ENCODE measurements around the gene NETO2.
"Not testable (repeated sequence)": the region's sequence is repeated elsewhere in the genome, so short reads cannot be mapped to it uniquely, and the experiment has no call there.

NETO2 gene

DNA sequence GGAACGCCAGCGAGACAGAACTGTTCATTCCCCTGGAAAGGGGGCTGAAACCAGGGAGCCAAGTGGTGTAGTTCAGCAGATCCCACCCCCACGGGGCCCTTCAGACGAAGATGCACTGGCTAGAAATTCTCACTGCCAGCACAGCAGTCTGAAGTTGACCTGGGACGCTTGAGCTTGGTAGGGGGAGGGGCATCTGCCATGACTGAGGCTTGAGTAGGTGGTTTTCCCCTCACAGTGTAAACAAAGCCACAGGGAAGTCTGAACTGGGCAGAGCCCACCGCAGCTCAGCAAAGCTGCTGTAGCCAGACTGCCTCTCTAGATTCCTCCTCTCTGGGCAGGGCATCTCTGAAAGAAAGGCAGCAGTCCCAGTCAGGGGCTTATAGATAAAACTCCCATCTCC is 46.6 kb downstream of the NETO2 start:
- DNase-seq; H3K27ac ChIP-seq (ENCODE audit: insufficient read depth, low read length, poor library complexity, severe bottlenecking); H3K36me3 ChIP-seq (ENCODE audit: control insufficient read depth, insufficient read depth, low read length); H3K27me3 ChIP-seq (replicated peaks; ENCODE audit: control insufficient read depth, insufficient read depth, low read length, poor library complexity, severe bottlenecking); H3K9me3 ChIP-seq (ENCODE audit: control insufficient read depth, low read length); H3K4me1 ChIP-seq (ENCODE audit: control insufficient read depth, insufficient read depth, low read length, poor library complexity, severe bottlenecking); H3K4me3 ChIP-seq (ENCODE audit: insufficient read depth, low read depth, low read length, poor library complexity, severe bottlenecking): not testable (repeated sequence)

DNA sequence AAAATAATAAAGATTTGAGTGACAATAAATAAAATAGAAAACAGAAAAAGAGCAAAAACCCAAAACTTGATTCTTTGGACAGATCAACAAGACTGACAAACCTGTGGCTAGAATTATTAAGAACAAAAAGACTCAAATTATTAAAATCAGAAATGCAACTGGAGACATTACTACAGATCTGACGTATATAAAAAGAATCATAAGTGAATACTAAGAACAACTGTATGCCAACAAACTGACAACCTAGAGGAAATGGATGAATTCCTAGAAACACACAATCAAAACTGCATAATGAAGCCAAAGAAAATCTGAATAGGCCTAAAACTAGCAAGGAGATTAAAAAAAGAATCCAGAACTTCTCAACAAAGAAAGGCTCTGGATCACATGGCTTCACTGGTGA is 47.4 kb downstream of the NETO2 start:
- H3K4me1 ChIP-seq (ENCODE audit: control insufficient read depth, insufficient read depth, low read length, poor library complexity, severe bottlenecking), result no peaks in the 10 kb centered on the region
- H3K4me3 ChIP-seq (ENCODE audit: insufficient read depth, low read depth, low read length, poor library complexity, severe bottlenecking), result no peak overlapping the region
- H3K36me3 ChIP-seq (ENCODE audit: control insufficient read depth, insufficient read depth, low read length), result no peaks in the 10 kb centered on the region
- no peak overlapping the region for H3K27ac ChIP-seq (ENCODE audit: insufficient read depth, low read length, poor library complexity, severe bottlenecking)
- H3K27me3 ChIP-seq (replicated peaks; ENCODE audit: control insufficient read depth, insufficient read depth, low read length, poor library complexity, severe bottlenecking), result no peaks in the 10 kb centered on the region
- DNase-seq, result no peak
- H3K9me3 ChIP-seq (ENCODE audit: control insufficient read depth, low read length), result no peaks in the 10 kb centered on the region

DNA sequence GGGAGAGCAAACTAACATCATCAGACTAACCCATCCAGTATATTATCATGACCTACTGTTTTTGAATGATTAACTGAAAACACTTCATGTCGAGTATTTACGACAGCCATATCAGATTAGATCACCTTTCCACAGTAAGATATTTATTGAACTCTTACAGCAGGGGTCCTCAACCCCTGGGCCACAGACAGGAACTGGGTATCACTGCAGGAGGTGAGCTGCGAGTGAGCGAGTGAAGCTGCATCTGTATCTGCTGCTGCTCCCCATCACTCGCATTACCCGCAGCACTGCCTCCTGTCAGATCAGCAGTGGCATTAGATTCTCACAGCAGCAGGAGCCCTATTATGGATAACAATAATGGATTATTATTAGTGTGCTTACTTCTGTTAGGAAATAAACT is 59.5 kb downstream of the NETO2 start:
- Histone ChIP-seq H3K4me3 (ENCODE audit: insufficient read depth, low read depth, low read length, poor library complexity, severe bottlenecking) (no peak overlapping the region), H3K36me3 (ENCODE audit: control insufficient read depth, insufficient read depth, low read length) (no peaks in the 10 kb centered on the region), H3K9me3 (ENCODE audit: control insufficient read depth, low read length) (no peaks in the 10 kb centered on the region), H3K27ac (ENCODE audit: insufficient read depth, low read length, poor library complexity, severe bottlenecking) (no peak overlapping the region), H3K4me1 (ENCODE audit: control insufficient read depth, insufficient read depth, low read length, poor library complexity, severe bottlenecking) (no peaks in the 10 kb centered on the region), H3K27me3 (replicated peaks; ENCODE audit: control insufficient read depth, insufficient read depth, low read length, poor library complexity, severe bottlenecking) (no peaks in the 10 kb centered on the region)
- DNase-seq, result no peak

DNA sequence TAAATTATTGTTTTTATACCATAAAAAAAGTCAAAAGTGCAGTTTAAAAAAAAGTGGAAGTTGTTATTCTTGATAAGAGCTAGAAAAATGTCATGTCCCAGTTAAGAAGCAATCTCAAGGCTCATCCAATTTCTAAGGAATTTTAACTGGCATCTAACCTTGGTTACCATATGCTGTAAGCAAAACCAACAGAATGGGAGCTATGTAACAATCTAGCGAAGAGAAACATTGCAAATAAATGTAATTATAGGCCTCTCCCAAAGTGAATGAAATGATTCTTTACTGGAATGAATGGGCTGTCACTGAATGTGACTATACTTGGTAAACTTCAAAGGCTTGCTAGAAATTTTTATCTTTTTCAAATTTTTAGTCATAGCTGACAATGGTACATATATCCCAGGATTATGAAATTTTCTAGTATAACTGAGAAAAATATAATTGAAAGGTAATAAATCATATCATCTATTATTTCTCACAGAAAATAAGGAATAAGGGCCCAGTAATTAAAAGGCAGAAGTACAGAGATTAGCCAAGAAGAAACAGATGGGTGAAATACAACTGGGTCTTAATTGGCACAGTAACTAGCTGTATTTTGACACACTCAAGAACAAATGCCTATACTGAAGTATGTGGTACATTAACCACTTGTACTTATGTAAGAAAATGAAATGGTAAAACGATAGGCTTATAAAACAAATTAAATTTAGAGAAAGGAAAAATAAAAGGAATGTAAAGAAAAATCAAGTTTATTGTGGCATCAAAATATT is 61.5 kb downstream of the NETO2 start:
- H3K4me1 ChIP-seq (ENCODE audit: control insufficient read depth, insufficient read depth, low read length, poor library complexity, severe bottlenecking), result no peaks in the 10 kb centered on the region
- no peak overlapping the region for H3K4me3 ChIP-seq (ENCODE audit: insufficient read depth, low read depth, low read length, poor library complexity, severe bottlenecking)
- H3K36me3 ChIP-seq (ENCODE audit: control insufficient read depth, insufficient read depth, low read length), result no peaks in the 10 kb centered on the region
- no peaks in the 10 kb centered on the region for H3K9me3 ChIP-seq (ENCODE audit: control insufficient read depth, low read length)
- H3K27me3 ChIP-seq (replicated peaks; ENCODE audit: control insufficient read depth, insufficient read depth, low read length, poor library complexity, severe bottlenecking), result no peaks in the 10 kb centered on the region
- no peak overlapping the region for H3K27ac ChIP-seq (ENCODE audit: insufficient read depth, low read length, poor library complexity, severe bottlenecking)
- DNase-seq, result no peak

DNA sequence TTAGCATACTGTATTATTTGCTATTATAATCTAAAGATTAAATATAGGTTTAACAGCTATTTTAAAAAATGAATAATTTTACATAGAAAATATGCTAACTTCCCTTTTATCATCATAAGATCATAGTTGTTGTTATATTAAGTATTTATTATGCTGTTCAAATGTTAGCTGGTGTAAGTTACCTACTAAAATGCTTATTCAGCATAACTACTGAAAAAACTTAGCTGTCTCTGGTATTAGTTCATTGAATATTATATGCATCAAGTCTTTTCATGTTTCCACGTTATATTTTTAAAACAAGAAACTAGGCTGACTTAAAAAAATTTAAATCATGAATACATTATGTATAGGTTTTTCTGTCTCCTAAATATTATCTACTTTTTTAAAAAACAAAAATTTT is 62.6 kb downstream of the NETO2 start:
- H3K27me3 ChIP-seq (replicated peaks; ENCODE audit: control insufficient read depth, insufficient read depth, low read length, poor library complexity, severe bottlenecking), result no peaks in the 10 kb centered on the region
- no peak for DNase-seq
- no peak overlapping the region for H3K27ac ChIP-seq (ENCODE audit: insufficient read depth, low read length, poor library complexity, severe bottlenecking)
- H3K9me3 ChIP-seq (ENCODE audit: control insufficient read depth, low read length), result no peaks in the 10 kb centered on the region
- H3K4me1 ChIP-seq (ENCODE audit: control insufficient read depth, insufficient read depth, low read length, poor library complexity, severe bottlenecking), result no peaks in the 10 kb centered on the region
- no peak overlapping the region for H3K4me3 ChIP-seq (ENCODE audit: insufficient read depth, low read depth, low read length, poor library complexity, severe bottlenecking)
- no peaks in the 10 kb centered on the region for H3K36me3 ChIP-seq (ENCODE audit: control insufficient read depth, insufficient read depth, low read length)

DNA sequence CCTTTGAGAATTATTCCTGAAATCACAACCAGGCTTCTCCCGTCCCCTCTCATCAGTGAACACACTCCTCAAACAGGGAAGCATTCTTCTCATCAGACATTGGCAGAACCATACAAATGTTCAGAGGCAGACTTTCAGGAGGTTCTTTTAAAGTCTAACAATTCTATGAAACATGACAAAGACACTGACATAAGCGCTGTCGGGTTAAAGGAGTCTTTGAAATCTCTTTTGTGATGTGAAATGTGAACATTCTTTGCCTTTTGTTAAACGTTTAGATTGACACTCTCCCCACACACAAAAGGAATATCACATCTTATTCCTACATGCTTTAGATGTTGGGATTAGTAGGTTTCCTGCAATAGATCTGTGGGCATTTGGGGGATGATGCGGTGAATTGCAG is 63.9 kb downstream of the NETO2 start:
- Histone ChIP-seq H3K27ac (ENCODE audit: insufficient read depth, low read length, poor library complexity, severe bottlenecking) (no peak overlapping the region), H3K4me3 (ENCODE audit: insufficient read depth, low read depth, low read length, poor library complexity, severe bottlenecking) (no peak overlapping the region), H3K36me3 (ENCODE audit: control insufficient read depth, insufficient read depth, low read length) (no peaks in the 10 kb centered on the region)

DNA sequence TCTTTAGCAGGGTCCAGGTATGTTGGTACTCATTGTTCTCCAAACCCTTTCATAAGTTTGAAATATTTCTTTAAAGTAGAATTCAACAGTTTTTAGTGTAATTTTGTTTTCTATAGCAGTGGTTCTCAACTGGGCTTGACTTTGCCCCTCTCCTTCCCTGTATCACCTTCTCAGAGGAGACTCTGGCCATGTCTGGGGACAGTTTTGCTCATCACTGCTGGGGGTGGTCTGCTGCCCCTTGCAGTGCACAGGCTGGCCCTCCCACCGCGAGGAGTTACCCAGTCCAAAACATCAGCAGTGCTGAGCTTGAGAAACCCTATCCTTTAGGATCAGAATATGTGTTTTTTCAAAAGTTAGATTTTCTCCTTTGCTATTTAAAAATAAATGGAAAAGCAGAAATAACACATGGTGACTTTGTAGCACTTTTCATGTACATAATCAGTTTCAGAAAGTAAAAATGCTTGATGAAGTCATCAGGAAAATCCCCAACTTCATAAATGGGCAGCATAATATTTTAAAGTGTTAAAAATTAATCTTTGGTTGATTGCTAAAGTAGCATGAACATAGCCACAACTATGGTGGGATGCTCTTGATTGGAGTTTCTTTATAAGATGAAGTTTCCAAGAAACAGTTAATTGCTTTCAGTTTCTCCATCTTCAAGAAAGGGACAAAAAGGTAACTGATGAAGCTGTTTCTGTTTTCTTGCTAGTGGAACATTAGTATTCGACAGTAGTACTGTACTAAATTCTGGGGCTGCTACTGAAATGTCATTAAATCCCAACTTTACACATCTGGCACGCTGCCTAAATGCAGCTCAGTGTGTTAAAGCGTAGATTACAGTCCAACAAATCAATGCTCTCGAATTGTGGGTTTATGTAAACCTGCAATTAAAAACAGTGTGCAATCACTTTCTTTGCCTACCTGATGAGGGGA is 70.3 kb downstream of the NETO2 start:
- Histone ChIP-seq H3K9me3 (ENCODE audit: control insufficient read depth, low read length) (no peaks in the 10 kb centered on the region), H3K36me3 (ENCODE audit: control insufficient read depth, insufficient read depth, low read length) (no peaks in the 10 kb centered on the region), H3K27me3 (replicated peaks; ENCODE audit: control insufficient read depth, insufficient read depth, low read length, poor library complexity, severe bottlenecking) (no peaks in the 10 kb centered on the region), H3K4me3 (ENCODE audit: insufficient read depth, low read depth, low read length, poor library complexity, severe bottlenecking) (no peak overlapping the region), H3K27ac (ENCODE audit: insufficient read depth, low read length, poor library complexity, severe bottlenecking) (no peak overlapping the region), H3K4me1 (ENCODE audit: control insufficient read depth, insufficient read depth, low read length, poor library complexity, severe bottlenecking) (no peaks in the 10 kb centered on the region)
- no peak for DNase-seq

More for the DNA sequence above, 63.9 kb downstream of the NETO2 start:
- no peak for DNase-seq
- H3K27me3 ChIP-seq (replicated peaks; ENCODE audit: control insufficient read depth, insufficient read depth, low read length, poor library complexity, severe bottlenecking), result no peaks in the 10 kb centered on the region
- H3K4me1 ChIP-seq (ENCODE audit: control insufficient read depth, insufficient read depth, low read length, poor library complexity, severe bottlenecking), result no peaks in the 10 kb centered on the region
- no peaks in the 10 kb centered on the region for H3K9me3 ChIP-seq (ENCODE audit: control insufficient read depth, low read length)

DNA sequence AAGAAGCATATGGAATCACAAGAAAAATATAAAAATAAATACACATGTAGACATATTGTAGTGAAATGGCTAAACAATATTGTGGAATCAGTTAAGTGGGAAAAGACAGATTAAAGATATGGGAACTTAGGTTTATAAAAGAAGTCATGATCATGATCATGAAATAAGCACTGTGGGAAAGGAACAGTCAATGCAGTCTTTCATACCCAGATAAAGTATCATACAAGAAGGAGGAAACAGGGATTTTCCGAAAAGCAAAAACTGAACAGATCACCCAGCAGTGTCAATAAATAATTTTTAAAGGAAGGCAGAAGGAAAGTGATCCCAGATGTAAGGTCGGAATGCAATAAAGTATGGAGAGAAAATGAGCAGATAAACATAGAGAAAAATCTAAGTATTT is 71.6 kb downstream of the NETO2 start:
- Histone ChIP-seq H3K27me3 (replicated peaks; ENCODE audit: control insufficient read depth, insufficient read depth, low read length, poor library complexity, severe bottlenecking) (no peaks in the 10 kb centered on the region), H3K36me3 (ENCODE audit: control insufficient read depth, insufficient read depth, low read length) (no peaks in the 10 kb centered on the region), H3K4me3 (ENCODE audit: insufficient read depth, low read depth, low read length, poor library complexity, severe bottlenecking) (no peak overlapping the region), H3K27ac (ENCODE audit: insufficient read depth, low read length, poor library complexity, severe bottlenecking) (no peak overlapping the region), H3K9me3 (ENCODE audit: control insufficient read depth, low read length) (no peaks in the 10 kb centered on the region), H3K4me1 (ENCODE audit: control insufficient read depth, insufficient read depth, low read length, poor library complexity, severe bottlenecking) (no peaks in the 10 kb centered on the region)
- DNase-seq, result no peak

DNA sequence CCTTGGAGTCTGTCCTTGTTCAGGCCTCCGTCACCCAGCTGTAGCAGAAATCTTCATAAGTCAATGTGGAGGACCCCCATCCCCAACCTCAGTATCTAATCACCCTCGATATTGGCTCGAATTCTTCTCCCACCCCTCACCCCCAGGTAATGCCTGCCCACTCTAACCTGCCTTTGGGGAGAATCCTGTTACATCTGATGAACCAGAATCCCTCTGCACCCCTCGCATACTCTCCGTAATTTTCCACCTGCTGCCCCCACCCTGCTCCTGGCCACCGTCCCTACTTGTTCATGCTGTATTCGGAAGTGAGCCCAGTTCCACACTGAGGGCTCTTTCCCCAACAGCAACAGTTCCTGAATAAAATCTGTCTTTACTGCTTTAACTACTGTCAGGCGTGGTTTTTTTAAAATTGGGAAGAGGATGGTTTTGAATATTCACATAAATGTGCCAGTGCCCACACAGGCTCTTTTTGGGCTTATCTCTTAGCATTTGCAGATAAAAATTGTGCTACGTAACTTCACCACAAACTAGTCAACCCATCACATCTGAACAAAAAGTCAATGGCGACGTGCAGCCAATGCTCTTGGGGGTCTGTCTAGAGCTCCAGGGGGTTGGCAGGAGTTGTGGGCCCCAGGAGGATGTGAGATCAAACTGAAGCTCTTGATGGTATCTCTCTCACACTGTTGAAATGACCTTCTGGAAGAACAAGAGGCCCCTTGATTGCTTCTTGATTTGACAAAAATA is 73.7 kb downstream of the NETO2 start:
- Histone ChIP-seq H3K4me3 (ENCODE audit: insufficient read depth, low read depth, low read length, poor library complexity, severe bottlenecking) (no peak overlapping the region), H3K9me3 (ENCODE audit: control insufficient read depth, low read length) (no peaks in the 10 kb centered on the region), H3K27me3 (replicated peaks; ENCODE audit: control insufficient read depth, insufficient read depth, low read length, poor library complexity, severe bottlenecking) (no peaks in the 10 kb centered on the region), H3K27ac (ENCODE audit: insufficient read depth, low read length, poor library complexity, severe bottlenecking) (no peak overlapping the region), H3K36me3 (ENCODE audit: control insufficient read depth, insufficient read depth, low read length) (no peaks in the 10 kb centered on the region), H3K4me1 (ENCODE audit: control insufficient read depth, insufficient read depth, low read length, poor library complexity, severe bottlenecking) (no peaks in the 10 kb centered on the region)
- no peak for DNase-seq

All from effector memory CD4-positive, alpha-beta T cell (primary cell).